A673 (cell line): ENCODE results near the gene HMGB3. TPM values are rescaled to one million over a fixed set of nuclear protein-coding genes. Genes with fewer than 3 reads are reported as not detected.

ENCODE experiments used
- BruUV-seq: library from RNA; stranded (reverse); fragments of 400-500 nt; replicated peaks from 2 replicates; lab custom pipeline; 2021; lab: Mats Ljungman, UMichigan
- CTCF ChIA-PET: fragments of 300-600 bp; sonication (Branson Sonifier 250); formaldehyde crosslinking; loops from one replicate; lab custom pipeline; 2022; ENCODE audit warnings: antibody characterized with exemption; lab: Charles Lee
- POLR2A ChIA-PET: fragments of 300-600 bp; sonication (Branson Sonifier 250); formaldehyde crosslinking; loops from one replicate; lab custom pipeline; 2022; ENCODE audit warnings: antibody characterized with exemption; ENCODE audit not compliant: low non-redundant PET; lab: Charles Lee
- DNase-seq: peaks from one replicate; pipeline ENCODE4 v3.0.0-alpha.2; 2015; ENCODE audit warnings: low spot score
- H3K27ac ChIP-seq: fragments of 200-600 bp; sonication (generic); 2 replicates; pipeline ENCODE4 v1.5.1; 2016; ENCODE audit warnings: mixed run types, low read depth, mild to moderate bottlenecking, mixed read lengths, antibody characterized with exemption, low read length; ENCODE audit not compliant: poor library complexity, severe bottlenecking
- H3K27me3 ChIP-seq: fragments of 200-600 bp; sonication (generic); replicated peaks from 2 replicates; pipeline ENCODE4 v1.6.1; 2017; ENCODE audit warnings: mixed run types, low read depth, mild to moderate bottlenecking, mixed read lengths, antibody characterized with exemption, low read length; ENCODE audit not compliant: insufficient read depth, poor library complexity
- H3K36me3 ChIP-seq: fragments of 200-600 bp; sonication (generic); 2 replicates; pipeline ENCODE4 v1.6.1; 2016; ENCODE audit warnings: mixed run types, mild to moderate bottlenecking, mixed read lengths, antibody characterized with exemption, low read length; ENCODE audit not compliant: insufficient read depth, poor library complexity, severe bottlenecking
- H3K4me1 ChIP-seq: fragments of 200-600 bp; sonication (generic); 2 replicates; pipeline ENCODE4 v1.6.1; 2017; ENCODE audit warnings: mixed run types, mild to moderate bottlenecking, mixed read lengths, antibody characterized with exemption, low read length; ENCODE audit not compliant: insufficient read depth, poor library complexity, severe bottlenecking
- H3K4me3 ChIP-seq: fragments of 200-600 bp; sonication (generic); 2 replicates; pipeline ENCODE4 v1.5.1; 2016; ENCODE audit warnings: low read depth, mixed run types, mild to moderate bottlenecking, mixed read lengths, low read length; ENCODE audit not compliant: poor library complexity, severe bottlenecking
- H3K9me3 ChIP-seq: fragments of 200-600 bp; sonication (generic); 2 replicates; pipeline ENCODE4 v1.6.1; 2016; ENCODE audit warnings: mixed run types, low read depth, mild to moderate bottlenecking, mixed read lengths, antibody characterized with exemption, low read length; ENCODE audit not compliant: poor library complexity, severe bottlenecking
- EZH2 ChIP-seq: fragments of 200-600 bp; sonication (generic); IDR thresholded peaks from 2 replicates; pipeline ENCODE4 v1.6.1; 2017; ENCODE audit warnings: borderline replicate concordance, low read depth, mild to moderate bottlenecking, mixed read lengths, antibody characterized with exemption, low read length; ENCODE audit not compliant: poor library complexity, severe bottlenecking
- intact Hi-C: fragments of 100-400 bp; cut with micrococcal nuclease; formaldehyde crosslinking; loops from one replicate; pipeline ENCODE4 v1.10.0; 2022; ENCODE audit not compliant: unreplicated experiment
- total RNA-seq: library from RNA; stranded (reverse); gene quantifications from 2 replicates; pipeline ENCODE4 v1.2.3, GENCODE V29; 2021
- TF ChIP-seq, protein P1 (sequence below): fragments of 300-800, 200-600 bp; sonication (generic); conservative IDR thresholded peaks from 2 replicates; pipeline ENCODE4 v1.5.1; 2017; ENCODE audit warnings: low read depth, mild to moderate bottlenecking, antibody characterized with exemption, low read length, moderate library complexity, mixed read lengths

HMGB3 gene
- total RNA-seq, 1 experiment from 2014 or later = 173 TPM

- POLR2A ChIA-PET = no interaction called here
- CTCF ChIA-PET = no interaction called here
- Histone ChIP-seq H3K27ac (no peak overlapping the region), H3K4me3 (no peak overlapping the region), H3K4me1 (no peaks in the 10 kb centered on the region), H3K27me3 (no peaks in the 10 kb centered on the region), H3K9me3 (no peaks in the 10 kb centered on the region), H3K36me3 (no peaks in the 10 kb centered on the region)
- no peak for DNase-seq
- TF ChIP-seq, protein P1, sequence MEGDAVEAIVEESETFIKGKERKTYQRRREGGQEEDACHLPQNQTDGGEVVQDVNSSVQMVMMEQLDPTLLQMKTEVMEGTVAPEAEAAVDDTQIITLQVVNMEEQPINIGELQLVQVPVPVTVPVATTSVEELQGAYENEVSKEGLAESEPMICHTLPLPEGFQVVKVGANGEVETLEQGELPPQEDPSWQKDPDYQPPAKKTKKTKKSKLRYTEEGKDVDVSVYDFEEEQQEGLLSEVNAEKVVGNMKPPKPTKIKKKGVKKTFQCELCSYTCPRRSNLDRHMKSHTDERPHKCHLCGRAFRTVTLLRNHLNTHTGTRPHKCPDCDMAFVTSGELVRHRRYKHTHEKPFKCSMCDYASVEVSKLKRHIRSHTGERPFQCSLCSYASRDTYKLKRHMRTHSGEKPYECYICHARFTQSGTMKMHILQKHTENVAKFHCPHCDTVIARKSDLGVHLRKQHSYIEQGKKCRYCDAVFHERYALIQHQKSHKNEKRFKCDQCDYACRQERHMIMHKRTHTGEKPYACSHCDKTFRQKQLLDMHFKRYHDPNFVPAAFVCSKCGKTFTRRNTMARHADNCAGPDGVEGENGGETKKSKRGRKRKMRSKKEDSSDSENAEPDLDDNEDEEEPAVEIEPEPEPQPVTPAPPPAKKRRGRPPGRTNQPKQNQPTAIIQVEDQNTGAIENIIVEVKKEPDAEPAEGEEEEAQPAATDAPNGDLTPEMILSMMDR = no peak
- no peak for TF ChIP-seq EZH2
- intact Hi-C loops = loop anchor here (10.0 kb wide), 1 partner anchor 57 kb away; no protein-coding TSS in a partner anchor
- BruUV-seq = no TSS peak
These were observed 41.6 kb upstream of the HMGB3 start for GRCh38 chrX:150941580-150941979.

DNA sequence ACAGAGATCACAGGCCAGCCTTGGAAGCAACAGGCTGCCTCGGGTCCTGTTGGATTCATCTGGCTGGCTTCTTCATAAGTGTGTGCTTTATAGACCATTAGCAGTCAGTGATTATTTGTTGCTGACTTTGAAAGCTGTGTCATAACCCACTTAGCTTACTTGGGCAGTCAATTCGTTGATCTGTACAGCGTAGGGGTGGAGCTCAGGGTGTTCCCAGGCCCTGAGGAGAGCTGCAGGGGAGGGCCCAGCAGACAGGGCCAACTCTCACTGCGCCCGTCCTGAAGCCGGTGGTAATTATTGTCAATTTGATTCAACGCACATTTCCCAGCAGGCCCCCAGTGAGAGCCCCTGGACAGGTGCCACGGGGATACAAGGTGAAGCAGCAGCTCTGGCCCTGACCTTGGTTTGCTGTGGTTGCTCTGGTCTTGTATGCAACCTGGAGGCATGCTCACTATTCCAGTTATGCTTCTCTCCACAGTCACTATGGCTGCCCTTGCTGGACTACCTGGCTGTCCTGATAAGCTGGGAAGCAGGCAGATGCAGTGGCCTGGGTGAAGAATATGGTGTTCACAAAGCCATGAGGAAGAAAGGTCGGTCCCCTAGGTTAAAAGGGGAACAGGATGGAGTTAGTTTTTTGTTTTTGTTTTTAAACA is 40.1 kb upstream of the HMGB3 start:
- intact Hi-C loops = loop anchor here (10.0 kb wide), 1 partner anchor 58 kb away; no protein-coding TSS in a partner anchor
- no peak for DNase-seq
- CTCF ChIA-PET = no interaction called here
- POLR2A ChIA-PET = no interaction called here
- Histone ChIP-seq H3K27me3 (no peaks in the 10 kb centered on the region), H3K9me3 (no peaks in the 10 kb centered on the region), H3K36me3 (no peaks in the 10 kb centered on the region), H3K4me3 (no peak overlapping the region), H3K27ac (no peak overlapping the region), H3K4me1 (no peaks in the 10 kb centered on the region)
- BruUV-seq = no TSS peak
- TF ChIP-seq, protein P1 = no peak
- no peak for TF ChIP-seq EZH2

DNA sequence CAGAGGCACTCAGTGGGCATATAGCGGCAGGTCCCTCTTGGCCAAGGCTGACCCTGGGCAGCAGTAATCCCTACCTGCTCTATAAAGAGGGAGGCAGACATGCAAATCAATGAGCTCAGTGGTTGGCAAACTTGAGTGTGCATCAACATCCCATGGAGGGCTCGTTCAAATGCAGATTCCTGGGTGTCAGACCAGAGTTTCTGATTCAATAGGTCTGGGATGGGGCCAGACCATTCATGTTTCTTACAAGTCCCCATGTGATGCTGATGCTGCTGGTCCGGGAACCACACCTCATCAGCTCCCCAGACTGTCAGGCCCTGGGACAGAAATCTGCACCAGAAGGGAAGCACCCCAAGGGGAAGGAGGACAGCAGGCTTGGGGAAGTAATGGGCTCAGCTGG is 38.9 kb upstream of the HMGB3 start:
- Histone ChIP-seq H3K36me3 (no peaks in the 10 kb centered on the region), H3K4me3 (no peak overlapping the region), H3K4me1 (no peaks in the 10 kb centered on the region), H3K27me3 (no peaks in the 10 kb centered on the region), H3K9me3 (no peaks in the 10 kb centered on the region), H3K27ac (no peak overlapping the region)
- CTCF ChIA-PET = no interaction called here
- no peak for DNase-seq
- BruUV-seq = no TSS peak
- TF ChIP-seq EZH2 = no peak
- TF ChIP-seq, protein P1 = no peak
- intact Hi-C loops = loop anchor here (10.0 kb wide), 1 partner anchor 59 kb away; no protein-coding TSS in a partner anchor
- POLR2A ChIA-PET = no interaction called here
